Activated naive CD8-positive, alpha-beta T cell (primary cell): ENCODE data around the gene RPL10.

Experiments used
- H3K27ac Mint-ChIP-seq: one replicate; pipeline ENCODE4 v1.8.0; 2021; ENCODE audit warnings: mixed read lengths
- H3K27me3 Mint-ChIP-seq: one replicate; pipeline ENCODE4 v1.8.0; 2021; ENCODE audit warnings: mixed read lengths
- H3K36me3 Mint-ChIP-seq: one replicate; pipeline ENCODE4 v1.8.0; 2021; ENCODE audit warnings: mixed read lengths
- H3K4me1 Mint-ChIP-seq: one replicate; pipeline ENCODE4 v1.8.0; 2021; ENCODE audit warnings: low read depth, mixed read lengths
- H3K4me3 Mint-ChIP-seq: one replicate; pipeline ENCODE4 v1.8.0; 2021; ENCODE audit warnings: mild to moderate bottlenecking, mixed read lengths
- H3K9me3 Mint-ChIP-seq: one replicate; pipeline ENCODE4 v1.8.0; 2021; ENCODE audit warnings: low read depth, mixed read lengths

RPL10 gene

GRCh38 chrX:154419189-154419588 lies 21.0 kb downstream of the RPL10 start:
- no peaks in the 10 kb centered on the region for H3K36me3 Mint-ChIP-seq
- no peak overlapping the region for H3K27ac Mint-ChIP-seq
- no peak overlapping the region for H3K4me3 Mint-ChIP-seq
- H3K27me3 Mint-ChIP-seq: no peaks in the 10 kb centered on the region
- peaks cover 2% of the 10 kb centered on the region for H3K4me1 Mint-ChIP-seq
- H3K9me3 Mint-ChIP-seq: no peaks in the 10 kb centered on the region

- no peak overlapping the region for H3K4me3 Mint-ChIP-seq
- peaks cover 2% of the 10 kb centered on the region for H3K4me1 Mint-ChIP-seq
- H3K27me3 Mint-ChIP-seq: no peaks in the 10 kb centered on the region
- H3K36me3 Mint-ChIP-seq: no peaks in the 10 kb centered on the region
- H3K9me3 Mint-ChIP-seq: no peaks in the 10 kb centered on the region
- H3K27ac Mint-ChIP-seq: no peak overlapping the region
Measured at GRCh38 chrX:154419688-154420401, 21.7 kb downstream of the RPL10 start.

DNA sequence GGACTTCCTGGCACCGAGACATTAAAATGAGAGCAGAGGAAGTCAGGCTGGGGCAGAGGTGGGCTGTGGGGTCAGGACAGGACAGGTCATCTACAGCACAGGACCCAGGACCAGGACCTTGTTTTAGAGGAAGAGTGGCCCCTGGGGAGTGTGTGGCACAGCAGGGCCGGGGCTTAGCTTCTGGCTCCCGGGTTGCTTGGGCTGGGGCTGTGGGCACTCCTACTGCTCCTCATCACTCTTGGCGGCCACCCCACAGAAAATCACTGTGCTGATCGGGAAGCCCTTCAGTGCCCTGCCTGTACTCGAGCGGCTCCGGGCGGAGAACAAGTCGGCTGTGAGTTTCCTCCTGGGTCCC lies 22.2 kb downstream of the RPL10 start:
- Mint-ChIP-seq H3K4me3 (no peak overlapping the region), H3K27me3 (no peaks in the 10 kb centered on the region), H3K36me3 (no peaks in the 10 kb centered on the region), H3K27ac (no peak overlapping the region), H3K9me3 (no peaks in the 10 kb centered on the region), H3K4me1 (peaks cover 2% of the 10 kb centered on the region)

DNA sequence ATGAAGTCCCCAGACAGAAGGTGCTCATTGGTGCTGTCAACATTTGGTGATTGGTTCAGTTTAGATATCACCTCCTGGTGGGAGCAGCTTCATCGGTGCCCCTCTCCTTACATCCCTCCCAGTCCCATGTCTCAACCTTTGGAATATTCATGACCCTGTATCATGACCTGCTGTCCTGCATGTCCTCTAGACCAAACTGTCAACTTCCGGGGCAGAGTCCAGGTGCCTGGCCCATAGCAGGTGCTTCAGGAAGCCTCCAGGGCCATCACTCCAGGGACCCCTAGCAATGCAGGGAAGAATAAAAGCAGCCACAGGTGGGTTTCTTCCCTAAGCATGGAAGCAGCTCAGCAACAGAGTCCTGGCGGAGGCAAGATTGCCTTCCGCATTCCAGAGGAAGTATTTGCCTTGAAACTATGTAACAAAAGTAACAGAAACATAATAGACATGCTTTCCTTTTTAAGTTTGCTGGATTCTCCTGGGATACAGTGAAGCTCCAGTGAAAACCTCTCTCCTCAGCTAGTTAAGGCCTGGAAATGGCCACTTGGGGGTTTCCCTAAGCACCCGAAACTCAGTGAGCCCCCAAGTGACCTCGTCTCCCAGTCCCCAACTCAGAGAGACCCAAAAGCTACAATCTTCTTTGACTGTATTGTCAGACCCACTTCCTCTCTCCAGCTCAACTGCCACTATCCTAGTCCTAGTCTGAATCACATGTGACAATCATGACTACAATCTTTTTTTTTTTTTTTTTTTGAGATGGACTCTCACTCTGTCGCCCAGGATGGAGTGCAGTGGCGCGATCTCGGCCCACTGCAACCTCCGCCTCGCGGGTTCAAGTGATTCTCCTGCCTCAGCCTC lies 29.0 kb downstream of the RPL10 start:
- no peaks in the 10 kb centered on the region for H3K27me3 Mint-ChIP-seq
- no peak overlapping the region for H3K4me3 Mint-ChIP-seq
- no peak overlapping the region for H3K27ac Mint-ChIP-seq
- no peaks in the 10 kb centered on the region for H3K9me3 Mint-ChIP-seq
- no peaks in the 10 kb centered on the region for H3K36me3 Mint-ChIP-seq
- peaks cover 22% of the 10 kb centered on the region for H3K4me1 Mint-ChIP-seq

DNA sequence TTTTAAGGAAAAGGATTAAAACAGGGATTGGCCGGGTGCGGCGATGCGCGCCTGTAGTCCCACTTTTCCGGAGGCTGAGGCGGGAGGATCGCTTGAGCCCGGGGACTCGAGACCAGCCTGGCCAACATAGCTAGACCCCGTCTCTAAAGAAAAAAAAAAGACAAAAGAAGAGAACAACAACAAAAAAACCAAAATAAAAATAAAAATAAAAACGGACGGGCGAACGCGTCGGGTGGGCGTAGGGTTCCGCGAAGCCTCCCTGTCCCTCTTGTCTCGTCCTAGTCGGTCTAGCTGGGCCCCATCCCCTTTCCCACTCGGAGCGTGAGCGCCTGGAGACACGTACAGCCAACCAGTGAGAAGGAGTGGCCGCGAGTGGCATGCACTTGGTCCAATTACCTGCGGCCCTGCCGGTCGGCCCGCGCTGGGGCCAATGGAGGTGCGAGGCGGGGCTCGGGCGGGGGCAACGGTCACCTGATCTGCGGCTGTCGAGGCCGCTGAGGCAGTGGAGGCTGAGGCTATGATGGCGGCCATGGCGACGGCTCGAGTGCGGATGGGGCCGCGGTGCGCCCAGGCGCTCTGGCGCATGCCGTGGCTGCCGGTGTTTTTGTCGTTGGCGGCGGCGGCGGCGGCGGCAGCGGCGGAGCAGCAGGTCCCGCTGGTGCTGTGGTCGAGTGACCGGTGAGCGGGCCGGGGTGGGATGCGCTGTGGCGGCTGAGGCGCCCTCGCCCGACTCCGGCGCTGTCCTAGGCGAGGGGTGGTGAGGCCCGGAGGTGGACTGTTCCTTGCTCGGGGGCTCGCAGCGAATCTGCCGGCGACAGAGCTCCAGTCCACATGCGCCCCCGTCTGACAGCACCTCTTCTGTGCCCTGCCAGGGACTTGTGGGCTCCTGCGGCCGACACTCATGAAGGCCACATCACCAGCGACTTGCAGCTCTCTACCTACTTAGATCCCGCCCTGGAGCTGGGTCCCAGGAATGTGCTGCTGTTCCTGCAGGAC lies 30.3 kb downstream of the RPL10 start, which contains the start of gene ATP6AP1:
ATP6AP1 (plus strand) TSS at position 502 of the 996 bp plus-strand sequence; CDS start at position 518, 16 bp downstream.
- no peaks in the 10 kb centered on the region for H3K27me3 Mint-ChIP-seq
- H3K9me3 Mint-ChIP-seq: no peaks in the 10 kb centered on the region
- H3K27ac Mint-ChIP-seq: peak within 1 kb of the TSS; percentile 75
- H3K36me3 Mint-ChIP-seq: no peaks in the 10 kb centered on the region
- peaks cover 22% of the 10 kb centered on the region for H3K4me1 Mint-ChIP-seq
- peak within 1 kb of the TSS; percentile 78 for H3K4me3 Mint-ChIP-seq

GRCh38 chrX:154429711-154430110 lies 31.5 kb downstream of the RPL10 start:
- peak overlapping the region; percentile 75 for H3K27ac Mint-ChIP-seq
- H3K4me1 Mint-ChIP-seq: peaks cover 20% of the 10 kb centered on the region
- H3K27me3 Mint-ChIP-seq: no peaks in the 10 kb centered on the region
- no peaks in the 10 kb centered on the region for H3K9me3 Mint-ChIP-seq
- no peaks in the 10 kb centered on the region for H3K36me3 Mint-ChIP-seq
- H3K4me3 Mint-ChIP-seq: peak overlapping the region; percentile 78

DNA sequence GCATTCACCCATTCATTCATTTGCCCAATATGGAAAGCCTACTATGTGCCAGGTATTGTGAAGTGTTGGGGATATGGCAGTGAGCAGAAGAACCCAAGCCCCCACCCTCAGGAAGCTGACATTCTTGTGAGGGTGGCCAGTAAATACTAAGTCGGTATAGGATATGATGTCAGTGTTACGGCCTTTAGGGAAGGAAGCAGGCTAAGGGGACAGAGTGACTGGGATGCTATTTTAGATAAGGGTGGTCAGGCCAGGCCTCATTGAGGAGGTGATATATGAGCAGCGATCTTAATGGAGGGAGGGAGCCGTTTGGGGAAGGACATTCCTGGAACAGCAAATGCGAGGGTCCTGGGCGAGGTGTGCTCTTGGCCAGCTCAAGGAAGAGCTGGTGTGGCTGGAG lies 32.3 kb downstream of the RPL10 start:
- H3K4me1 Mint-ChIP-seq: peaks cover 20% of the 10 kb centered on the region
- peak overlapping the region; percentile 42 for H3K4me3 Mint-ChIP-seq
- peak overlapping the region; percentile 29 for H3K27ac Mint-ChIP-seq
- H3K9me3 Mint-ChIP-seq: no peaks in the 10 kb centered on the region
- no peaks in the 10 kb centered on the region for H3K36me3 Mint-ChIP-seq
- no peaks in the 10 kb centered on the region for H3K27me3 Mint-ChIP-seq

DNA sequence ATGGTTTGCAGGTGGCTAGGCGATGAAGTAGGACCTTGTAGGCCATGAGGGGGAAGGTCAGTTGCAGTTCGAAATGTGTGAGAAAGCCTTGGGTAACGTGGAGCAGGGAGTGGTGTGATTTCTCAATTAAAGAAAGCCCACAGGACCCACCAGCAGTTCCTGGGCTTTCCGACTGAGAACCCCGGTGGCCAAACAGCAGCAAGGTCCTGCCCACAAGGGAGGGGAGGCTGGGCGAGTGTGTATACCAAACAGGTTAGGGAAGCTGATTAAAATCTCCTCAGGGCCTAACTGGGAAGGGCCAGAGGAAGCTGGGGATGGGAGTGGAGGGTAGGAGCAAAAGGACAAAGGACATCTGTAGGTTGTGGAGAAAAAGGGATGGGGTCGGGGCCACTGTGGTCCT lies 32.7 kb downstream of the RPL10 start:
- Mint-ChIP-seq H3K36me3 (no peaks in the 10 kb centered on the region), H3K4me3 (peak overlapping the region; percentile 42), H3K9me3 (no peaks in the 10 kb centered on the region), H3K27me3 (no peaks in the 10 kb centered on the region), H3K27ac (peak overlapping the region; percentile 29), H3K4me1 (peaks cover 21% of the 10 kb centered on the region)

DNA sequence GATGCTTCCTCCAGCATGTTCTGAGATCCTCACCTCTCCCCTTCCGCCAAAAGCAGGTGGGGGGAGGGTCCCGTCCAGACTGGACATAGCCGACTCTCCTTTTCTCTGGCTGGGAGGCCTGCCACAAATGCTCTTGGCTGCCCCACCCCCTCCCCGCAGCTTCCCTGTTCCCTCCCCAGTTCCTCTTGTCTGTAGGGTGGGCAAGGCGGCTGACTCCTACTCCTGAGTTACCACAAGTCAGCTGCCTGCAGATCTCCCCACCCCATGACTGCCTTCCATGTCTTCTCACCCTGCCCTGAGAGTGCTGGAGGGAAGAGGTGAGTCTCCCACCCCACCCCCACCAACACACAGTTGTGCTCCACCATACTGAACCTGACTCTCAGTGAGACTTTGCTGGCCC lies 33.2 kb downstream of the RPL10 start:
- Mint-ChIP-seq H3K36me3 (no peaks in the 10 kb centered on the region), H3K4me1 (peaks cover 25% of the 10 kb centered on the region), H3K4me3 (no peak overlapping the region), H3K9me3 (no peaks in the 10 kb centered on the region), H3K27me3 (no peaks in the 10 kb centered on the region), H3K27ac (no peak overlapping the region)

GRCh38 chrX:154432210-154432609 lies 34.0 kb downstream of the RPL10 start:
- no peaks in the 10 kb centered on the region for H3K36me3 Mint-ChIP-seq
- peaks cover 27% of the 10 kb centered on the region for H3K4me1 Mint-ChIP-seq
- no peak overlapping the region for H3K4me3 Mint-ChIP-seq
- no peaks in the 10 kb centered on the region for H3K27me3 Mint-ChIP-seq
- H3K27ac Mint-ChIP-seq: no peak overlapping the region
- no peaks in the 10 kb centered on the region for H3K9me3 Mint-ChIP-seq

DNA sequence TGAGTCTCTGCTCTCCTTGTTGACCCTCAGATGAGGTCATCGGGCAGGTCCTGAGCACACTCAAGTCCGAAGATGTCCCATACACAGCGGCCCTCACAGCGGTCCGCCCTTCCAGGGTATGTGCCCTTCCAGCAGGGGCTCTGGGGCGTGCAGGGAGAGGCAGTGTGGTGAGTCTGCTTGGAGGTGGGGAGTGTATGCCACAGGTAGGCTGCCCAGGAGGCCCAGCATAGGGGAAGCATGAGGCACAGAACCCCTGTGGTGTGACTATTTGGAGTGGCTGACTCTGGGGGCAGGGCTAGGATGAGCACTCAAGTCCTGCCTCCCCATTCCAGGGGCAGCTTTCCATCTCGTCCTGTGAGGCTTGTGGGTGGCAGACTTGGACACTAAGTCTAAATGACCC lies 35.4 kb downstream of the RPL10 start:
- no peaks in the 10 kb centered on the region for H3K27me3 Mint-ChIP-seq
- no peak overlapping the region for H3K27ac Mint-ChIP-seq
- H3K36me3 Mint-ChIP-seq: no peaks in the 10 kb centered on the region
- no peak overlapping the region for H3K4me3 Mint-ChIP-seq
- peaks cover 26% of the 10 kb centered on the region for H3K4me1 Mint-ChIP-seq
- no peaks in the 10 kb centered on the region for H3K9me3 Mint-ChIP-seq

DNA sequence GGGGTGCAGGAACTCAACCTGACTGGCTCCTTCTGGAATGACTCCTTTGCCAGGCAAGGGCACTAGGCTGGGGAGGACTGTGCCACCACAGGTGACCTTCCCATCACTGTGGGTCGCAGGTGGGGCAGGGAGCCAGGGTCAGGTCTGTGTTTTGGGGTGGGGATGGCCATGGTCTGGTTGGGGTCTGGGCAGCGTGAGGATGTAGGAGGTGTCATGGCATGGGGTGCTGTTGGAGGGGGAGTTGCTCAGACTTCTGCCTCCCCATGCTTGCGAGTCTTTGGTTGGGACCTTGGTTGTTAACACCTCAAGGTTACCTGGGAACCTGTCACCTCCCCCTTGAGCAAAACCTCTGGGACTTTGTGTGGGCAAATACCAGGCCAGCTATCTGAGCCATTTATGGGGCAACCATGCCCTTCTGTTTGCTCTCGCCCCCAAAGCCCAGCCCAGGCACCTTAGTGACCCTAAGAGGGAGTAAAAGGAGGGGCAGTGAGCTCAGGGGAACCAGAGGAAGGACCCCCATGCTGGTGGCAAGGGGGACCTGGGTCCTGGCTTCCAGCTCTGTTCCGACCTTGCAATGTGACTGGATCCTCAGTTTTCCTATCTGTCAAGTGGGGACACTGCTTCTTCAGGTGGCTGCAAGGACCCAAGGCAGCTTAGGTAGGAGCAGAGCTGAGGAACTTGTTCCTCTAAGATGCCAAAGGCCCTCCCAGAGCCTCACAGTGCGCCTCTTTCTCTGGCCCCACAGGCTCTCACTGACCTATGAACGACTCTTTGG lies 36.4 kb downstream of the RPL10 start:
- Mint-ChIP-seq H3K4me1 (peaks cover 24% of the 10 kb centered on the region), H3K36me3 (no peaks in the 10 kb centered on the region), H3K9me3 (no peaks in the 10 kb centered on the region), H3K27ac (no peak overlapping the region), H3K27me3 (no peaks in the 10 kb centered on the region), H3K4me3 (no peak overlapping the region)

DNA sequence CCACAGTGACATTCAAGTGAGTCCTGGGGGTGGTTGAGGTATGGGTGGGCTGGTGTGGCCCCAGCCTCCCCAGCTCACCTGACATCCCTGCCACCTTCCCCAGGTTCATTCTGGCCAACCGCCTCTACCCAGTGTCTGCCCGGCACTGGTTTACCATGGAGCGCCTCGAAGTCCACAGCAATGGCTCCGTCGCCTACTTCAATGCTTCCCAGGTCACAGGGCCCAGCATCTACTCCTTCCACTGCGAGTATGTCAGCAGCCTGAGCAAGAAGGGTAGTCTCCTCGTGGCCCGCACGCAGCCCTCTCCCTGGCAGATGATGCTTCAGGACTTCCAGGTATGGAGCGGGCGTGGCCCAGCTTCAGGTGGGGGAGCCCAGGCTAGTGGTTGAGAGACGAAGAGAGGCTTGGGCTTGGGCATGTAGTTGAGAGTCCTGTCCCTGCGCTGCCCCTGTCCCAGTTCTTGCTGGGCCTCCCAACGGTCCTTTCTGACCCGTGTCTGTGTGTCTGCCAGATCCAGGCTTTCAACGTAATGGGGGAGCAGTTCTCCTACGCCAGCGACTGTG lies 37.1 kb downstream of the RPL10 start:
- no peak overlapping the region for H3K27ac Mint-ChIP-seq
- no peaks in the 10 kb centered on the region for H3K9me3 Mint-ChIP-seq
- H3K36me3 Mint-ChIP-seq: no peaks in the 10 kb centered on the region
- no peak overlapping the region for H3K4me3 Mint-ChIP-seq
- peaks cover 21% of the 10 kb centered on the region for H3K4me1 Mint-ChIP-seq
- no peaks in the 10 kb centered on the region for H3K27me3 Mint-ChIP-seq
